Lower leg skin (tissue), 4 donors: ENCODE data around the gene FAM187B. TPM values are rescaled to one million over a fixed set of nuclear protein-coding genes. Genes with fewer than 3 reads are reported as not detected.

Experiments
- DNase-seq, 2 donors: peaks; one replicate each; pipeline ENCODE4 v3.0.0-alpha.2; 2019; ENCODE audit warnings: low spot score in 2 of 2
- H3K4me3 ChIP-seq: fragments of 200-600 bp; sonication (generic); 2 replicates; pipeline ENCODE4 v1.5.1; 2017; ENCODE audit warnings: mild to moderate bottlenecking, low read depth; ENCODE audit not compliant: poor library complexity, severe bottlenecking
- CTCF ChIP-seq, 3 donors: fragments of 450-650 bp; IDR thresholded peaks; one replicate each; pipeline ENCODE4 v1.5.1; 2016; ENCODE audit warnings: antibody characterized with exemption in 3 of 3, mild to moderate bottlenecking in 3 of 3, moderate library complexity in 2 of 3
- POLR2A ChIP-seq, 2 donors: fragments of 450-650 bp; IDR thresholded peaks; one replicate each; pipeline ENCODE4 v1.6.1; 2016 to 2017; ENCODE audit warnings: antibody characterized with exemption in 2 of 2, mild to moderate bottlenecking in 1 of 2, moderate library complexity in 1 of 2
- WGBS, 2 donors: methylation state at CpG; one replicate each; pipeline ENCODE4 v1.1.5; 2018; 5-methylcytosine and 5-hydroxymethylcytosine counted together
- intact Hi-C: fragments of 100-400 bp; cut with DNase I; formaldehyde crosslinking; loops from one replicate; pipeline ENCODE4 v1.15.0; 2023; ENCODE audit warnings: low total_unique reads
- total RNA-seq, 4 donors: library from RNA; depleted of rRNA; stranded (reverse); fragments of >200 nt; gene quantifications; one replicate each; pipeline ENCODE4 v1.1.0, GENCODE V29; 2016

FAM187B gene
- total RNA-seq, 4 donors from 2014 or later = not detected

- WGBS, 2 donors = 89 to 91% methylated on average over 16 of the region's 16 CpGs
- DNase-seq = no peak
- TF ChIP-seq POLR2A (IDR thresholded peaks at IDR 0.05) (no peak), CTCF (IDR thresholded peaks at IDR 0.05) (no peak)
- H3K4me3 ChIP-seq = no peak overlapping the region
- intact Hi-C loops = no loop called here
Measured at GRCh38 chr19:35272122-35272719, 43.7 kb upstream of the FAM187B start.

GRCh38 chr19:35271546-35271945 is 43.0 kb upstream of the FAM187B start:
- DNase-seq = no peak
- 79 to 82% methylated on average over 7 of the region's 7 CpGs for WGBS, 2 donors
- TF ChIP-seq CTCF (IDR thresholded peaks at IDR 0.05) = no peak
- TF ChIP-seq POLR2A (IDR thresholded peaks at IDR 0.05) = no peak
- no peak overlapping the region for H3K4me3 ChIP-seq
- intact Hi-C loops = no loop called here

- 88 to 91% methylated on average over 16 of the region's 16 CpGs for WGBS, 2 donors
Measured at GRCh38 chr19:35270381-35270811, 41.9 kb upstream of the FAM187B start.

GRCh38 chr19:35269438-35270117 is 41.0 kb upstream of the FAM187B start:
- peak; percentile 77 to 96 for DNase-seq
- 2 to 26% methylated on average over 3 to 22 of the region's 66 CpGs for WGBS, 2 donors
- TF ChIP-seq CTCF (IDR thresholded peaks at IDR 0.05) (no peak), POLR2A (IDR thresholded peaks at IDR 0.05) (no peak)
- intact Hi-C loops = loop anchor here (10.0 kb wide), 1 partner anchor 125 kb away; the partner anchor contains the start of gene FXYD7
- H3K4me3 ChIP-seq = peak overlapping the region; percentile 48

More at GRCh38 chr19:35270381-35270811, 41.9 kb upstream of the FAM187B start:
- no peak overlapping the region for H3K4me3 ChIP-seq
- DNase-seq = no peak
- intact Hi-C loops = no loop called here
- no peak for TF ChIP-seq CTCF (IDR thresholded peaks at IDR 0.05)

GRCh38 chr19:35268536-35269437 is 40.2 kb upstream of the FAM187B start, which contains the start of gene USF2:
Gene USF2 (plus strand): TSS chr19:35268962. CDS start chr19:35269102, 140 bp downstream.
- intact Hi-C loops = loop anchor here (10.0 kb wide), 1 partner anchor 124 kb away; the partner anchor contains the start of gene FXYD7
- DNase-seq = peak; percentile 51 to 93
- H3K4me3 ChIP-seq = peak within 1 kb of the TSS; percentile 61
- TF ChIP-seq POLR2A (IDR thresholded peaks at IDR 0.05) (no peak), CTCF (IDR thresholded peaks at IDR 0.05) (no peak)
- WGBS, 2 donors = 0% methylated on average over 29 to 53 of the region's 126 CpGs
